ENCODE measurements around the gene USP25.

GRCh38 chr21:15853126-15853525 is 123.3 kb downstream of the USP25 start:
- TF ChIP-seq, protein P1, sequence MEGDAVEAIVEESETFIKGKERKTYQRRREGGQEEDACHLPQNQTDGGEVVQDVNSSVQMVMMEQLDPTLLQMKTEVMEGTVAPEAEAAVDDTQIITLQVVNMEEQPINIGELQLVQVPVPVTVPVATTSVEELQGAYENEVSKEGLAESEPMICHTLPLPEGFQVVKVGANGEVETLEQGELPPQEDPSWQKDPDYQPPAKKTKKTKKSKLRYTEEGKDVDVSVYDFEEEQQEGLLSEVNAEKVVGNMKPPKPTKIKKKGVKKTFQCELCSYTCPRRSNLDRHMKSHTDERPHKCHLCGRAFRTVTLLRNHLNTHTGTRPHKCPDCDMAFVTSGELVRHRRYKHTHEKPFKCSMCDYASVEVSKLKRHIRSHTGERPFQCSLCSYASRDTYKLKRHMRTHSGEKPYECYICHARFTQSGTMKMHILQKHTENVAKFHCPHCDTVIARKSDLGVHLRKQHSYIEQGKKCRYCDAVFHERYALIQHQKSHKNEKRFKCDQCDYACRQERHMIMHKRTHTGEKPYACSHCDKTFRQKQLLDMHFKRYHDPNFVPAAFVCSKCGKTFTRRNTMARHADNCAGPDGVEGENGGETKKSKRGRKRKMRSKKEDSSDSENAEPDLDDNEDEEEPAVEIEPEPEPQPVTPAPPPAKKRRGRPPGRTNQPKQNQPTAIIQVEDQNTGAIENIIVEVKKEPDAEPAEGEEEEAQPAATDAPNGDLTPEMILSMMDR (IDR thresholded peaks at IDR 0.05) = no peak
- TF ChIP-seq POLR2A (IDR thresholded peaks at IDR 0.05) = no peak

Data from breast epithelium (tissue), 3 donors.